Hypothalamus (tissue), 51 donors: Measurements from ENCODE around the gene FARP1.
A peak's percentile ranks its signal among the peaks of the same experiment; 100 is the strongest.

Experiments used
- DNase-seq, 51 donors: peaks; one replicate each; lab custom pipeline; 2025; lab: John Stamatoyannopoulos, UW

Gene FARP1

DNA sequence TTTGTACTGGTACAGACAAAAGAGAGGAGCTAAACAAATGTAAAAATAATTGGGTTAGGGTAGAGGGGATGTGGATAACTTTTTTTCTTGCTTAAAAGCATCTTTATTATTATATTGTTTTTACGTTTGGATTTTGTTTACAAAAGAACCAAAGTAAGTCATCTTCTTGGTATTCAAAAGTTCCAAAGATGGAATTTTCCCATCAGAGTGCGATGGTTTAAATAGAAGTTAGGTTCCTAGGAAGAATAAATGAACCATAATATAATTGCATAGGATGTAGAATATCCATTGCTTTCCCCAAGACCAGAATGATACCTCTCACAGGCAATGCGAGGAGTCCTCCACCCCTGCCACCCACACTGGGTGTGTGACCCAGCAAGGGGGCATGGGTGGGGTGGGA is 133.6 kb downstream of the FARP1 start:
- DNase-seq = no peak

DNA sequence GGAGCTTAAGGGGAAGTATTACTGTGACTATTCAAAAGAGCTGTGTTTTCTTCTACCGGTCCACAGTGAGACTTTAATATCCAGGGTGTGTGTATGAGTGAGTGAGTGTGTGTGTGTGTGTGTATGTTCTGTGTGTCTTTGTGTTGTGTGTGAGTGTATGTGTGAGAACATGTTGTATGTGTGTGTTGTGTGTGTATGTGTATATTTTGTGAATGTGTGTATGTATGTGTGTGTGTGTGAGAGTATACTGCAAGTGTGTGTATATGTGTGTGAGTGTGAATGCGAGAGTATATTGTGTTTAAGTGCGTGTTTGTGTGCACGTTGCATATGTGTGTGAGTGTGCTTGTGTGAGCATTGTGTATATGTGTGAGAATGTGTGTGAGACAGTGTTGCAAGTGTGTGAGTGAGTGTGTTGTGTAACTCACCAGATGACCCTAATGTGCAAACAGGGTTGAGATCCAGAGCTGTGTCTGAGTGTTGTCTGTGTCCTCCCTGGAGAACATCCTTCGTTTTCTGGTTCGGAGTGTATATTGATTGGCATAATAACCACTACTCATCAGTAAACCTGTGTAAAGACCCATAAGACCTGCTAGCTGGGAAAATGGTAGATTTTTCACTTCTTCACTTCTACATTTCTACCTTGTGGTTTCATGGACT is 135.3 kb downstream of the FARP1 start:
- no peak for DNase-seq

DNA sequence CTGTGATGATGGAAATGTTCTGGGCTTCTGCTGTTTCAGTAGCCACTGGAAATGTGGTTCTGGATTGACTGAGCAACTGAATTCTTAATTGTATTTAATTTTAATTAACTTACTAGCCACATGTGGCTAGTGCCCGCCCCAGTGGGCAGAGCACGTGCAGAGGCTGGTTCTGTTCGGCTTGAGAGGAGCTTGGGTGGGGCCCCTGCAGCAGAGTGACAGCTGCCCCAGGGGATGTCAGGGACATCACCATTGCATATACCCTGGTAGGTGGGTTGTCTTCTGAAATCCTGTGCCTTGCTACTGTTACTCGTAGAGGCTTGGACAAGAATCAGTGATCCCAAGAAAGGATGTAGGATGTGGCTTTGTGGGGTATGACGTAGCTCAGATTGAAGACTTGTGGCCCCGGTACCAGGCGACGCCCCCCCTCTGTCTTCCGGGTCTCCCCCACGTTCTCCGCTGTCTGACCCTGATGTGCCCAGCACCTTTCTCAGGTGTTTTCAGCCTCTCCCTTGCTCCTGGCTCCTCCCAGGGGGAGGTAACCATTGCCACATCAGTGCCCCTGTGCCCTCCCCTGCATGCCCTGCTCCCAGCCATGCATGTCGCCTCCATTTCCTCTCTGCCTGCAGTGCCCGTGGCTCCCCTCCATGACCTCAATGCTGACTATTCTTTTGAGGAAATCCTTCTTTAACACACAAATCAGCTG is 136.7 kb downstream of the FARP1 start:
- DNase-seq = no peak

DNA sequence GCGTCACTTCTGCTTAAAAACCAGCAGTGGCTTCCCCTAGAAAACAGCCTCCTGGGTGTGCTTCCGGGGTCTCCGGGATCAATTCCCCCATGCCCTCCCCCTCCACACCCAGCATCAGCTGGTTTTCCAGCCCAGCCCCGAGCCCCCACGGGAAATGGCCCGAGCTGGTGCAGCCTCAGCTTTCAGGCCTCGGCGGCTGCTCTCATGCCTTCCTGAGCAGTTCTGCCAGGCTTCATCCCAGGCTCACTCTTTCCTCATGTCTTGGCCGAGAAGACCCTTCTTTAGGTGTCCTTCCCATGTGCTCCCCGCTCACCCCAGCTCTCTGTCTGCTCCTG is 137.2 kb downstream of the FARP1 start:
- peak in 2 of 51 donors; percentile 3 to 14 for DNase-seq

DNA sequence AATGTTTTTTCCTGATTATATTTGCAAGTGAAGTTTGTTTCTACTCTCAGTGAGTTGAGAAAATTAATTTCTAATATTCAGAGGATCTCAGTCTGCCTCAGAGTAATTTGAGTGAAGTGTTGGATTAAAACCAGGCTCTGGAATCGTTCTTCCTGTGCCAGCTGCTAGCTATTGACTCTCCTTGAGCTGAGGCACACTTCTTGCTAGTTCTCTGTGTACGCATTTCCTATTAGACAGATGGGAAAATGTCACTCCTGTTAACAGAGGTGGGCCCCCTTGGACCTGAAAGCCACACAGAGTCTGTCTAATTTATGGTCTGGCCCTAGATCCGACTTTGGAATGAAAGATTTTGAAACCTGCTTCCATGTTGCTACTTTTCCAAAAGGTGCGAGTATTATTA is 141.8 kb downstream of the FARP1 start:
- no peak for DNase-seq

DNA sequence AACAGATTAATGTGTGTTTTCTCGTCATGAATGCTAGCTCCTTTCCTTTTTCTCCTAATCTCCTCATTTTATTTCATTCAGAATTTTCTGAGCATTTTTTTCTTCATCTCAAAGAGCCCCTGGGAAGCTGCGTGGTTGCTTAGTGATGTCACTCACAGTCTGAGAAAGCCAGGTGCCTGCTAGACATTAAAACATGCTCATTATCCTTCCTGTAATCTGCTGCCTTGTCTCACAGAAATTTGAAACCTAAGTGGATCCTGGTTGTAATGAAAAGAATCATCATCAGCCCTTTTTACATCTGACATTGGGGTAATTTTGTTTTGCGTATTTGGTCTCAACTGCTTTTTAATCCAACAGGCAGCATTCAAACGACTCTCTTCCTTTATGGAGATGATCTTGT is 142.4 kb downstream of the FARP1 start:
- no peak for DNase-seq

DNA sequence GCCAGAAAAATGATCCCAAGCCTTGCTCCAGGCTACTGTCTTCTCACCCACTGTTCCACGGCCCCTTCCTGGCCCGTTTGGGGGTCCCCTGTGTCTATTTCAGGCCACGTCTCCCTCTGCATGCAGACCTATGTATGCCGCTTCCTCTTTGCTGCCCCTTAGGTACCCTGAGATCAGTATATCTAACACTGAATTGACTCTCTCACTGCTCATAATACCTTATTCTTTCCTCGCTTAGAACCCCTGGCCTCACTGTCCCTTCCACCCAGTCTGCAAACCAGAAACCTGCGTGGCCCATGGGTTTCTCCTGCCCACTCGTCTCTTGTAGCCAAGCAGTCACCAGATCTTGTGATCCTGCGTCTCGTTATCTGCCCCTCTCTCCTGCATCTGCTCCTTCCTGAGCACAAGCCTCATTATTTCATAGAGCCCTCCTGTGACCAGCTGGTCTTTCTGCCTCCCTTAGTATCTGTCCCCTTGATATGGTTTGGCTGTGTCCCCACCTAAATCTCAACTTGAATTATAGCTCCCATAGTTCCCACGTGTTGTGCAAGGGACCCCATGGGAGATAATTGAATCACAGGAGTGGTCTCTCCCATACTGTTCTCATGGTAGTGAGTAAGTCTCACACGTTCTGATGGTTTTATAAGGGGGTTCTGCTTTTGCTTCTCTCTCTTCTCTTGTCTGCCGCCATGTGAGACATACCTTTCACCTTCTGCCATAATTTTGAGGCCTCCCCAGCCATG is 143.1 kb downstream of the FARP1 start:
- DNase-seq = no peak

DNA sequence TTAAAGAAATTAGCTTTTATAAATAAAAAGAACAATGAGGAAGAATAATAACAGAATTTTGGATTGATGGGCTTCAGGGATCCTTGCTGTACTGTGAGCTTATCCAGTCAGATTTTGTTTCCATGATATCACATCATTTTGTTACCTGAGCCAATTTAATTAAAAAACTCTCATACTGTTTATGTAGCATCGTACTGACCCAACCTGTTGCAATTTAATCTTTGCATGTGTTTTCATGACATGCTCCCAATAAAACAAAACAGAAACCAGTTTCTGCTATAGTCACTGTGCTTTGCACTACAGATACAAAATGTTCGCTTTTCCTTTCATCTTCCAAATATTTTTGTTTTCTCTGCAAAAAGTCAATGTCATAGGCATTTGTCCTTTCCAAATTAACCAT is 143.9 kb downstream of the FARP1 start:
- no peak for DNase-seq

DNA sequence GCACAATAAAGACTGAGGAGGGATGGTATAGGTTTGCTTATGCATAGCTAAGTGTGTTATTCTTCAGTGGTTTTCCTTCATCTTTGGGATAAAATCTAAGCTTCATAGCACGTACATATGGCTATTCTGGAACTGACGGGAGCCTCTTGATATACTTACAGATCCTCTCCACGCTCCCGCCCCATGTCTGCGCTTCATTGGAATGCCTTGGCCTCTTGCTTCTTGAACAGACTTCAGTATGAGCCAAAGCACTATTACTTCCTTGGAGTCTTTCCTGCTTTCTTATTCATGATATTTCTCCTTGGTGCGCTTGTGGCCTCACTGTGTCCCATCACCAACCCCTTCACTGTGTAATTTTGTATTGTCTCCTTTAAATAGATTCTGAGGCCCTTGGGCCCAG is 145.3 kb downstream of the FARP1 start:
- no peak for DNase-seq

DNA sequence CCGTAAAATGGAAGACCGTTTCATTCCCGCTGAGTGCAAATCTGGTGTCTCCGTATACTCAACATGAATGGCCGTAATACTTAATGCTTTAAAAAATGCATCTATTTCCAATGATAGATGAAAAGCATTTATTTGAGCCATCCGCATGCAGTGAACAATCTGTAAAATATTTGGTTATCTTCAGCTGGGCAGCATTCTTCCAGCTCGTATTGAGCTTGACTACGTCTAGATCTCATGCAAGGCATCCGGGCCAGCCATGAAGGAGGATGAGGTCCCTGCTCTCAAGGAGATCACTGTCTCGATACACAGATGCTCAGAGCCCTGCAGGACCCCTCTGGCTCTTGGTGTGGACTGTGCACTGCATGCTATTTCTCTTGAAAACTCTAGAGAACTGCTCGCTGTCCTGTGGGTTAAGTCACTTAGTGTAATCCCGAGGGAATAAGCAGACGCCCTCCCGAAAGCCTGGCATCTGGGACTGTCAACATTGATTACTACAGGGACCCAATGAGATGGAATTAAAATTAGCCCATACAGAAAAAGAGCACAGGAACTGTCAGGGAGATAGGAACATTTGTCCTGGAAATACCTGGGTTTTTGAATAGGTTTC is 146.5 kb downstream of the FARP1 start:
- DNase-seq = no peak

DNA sequence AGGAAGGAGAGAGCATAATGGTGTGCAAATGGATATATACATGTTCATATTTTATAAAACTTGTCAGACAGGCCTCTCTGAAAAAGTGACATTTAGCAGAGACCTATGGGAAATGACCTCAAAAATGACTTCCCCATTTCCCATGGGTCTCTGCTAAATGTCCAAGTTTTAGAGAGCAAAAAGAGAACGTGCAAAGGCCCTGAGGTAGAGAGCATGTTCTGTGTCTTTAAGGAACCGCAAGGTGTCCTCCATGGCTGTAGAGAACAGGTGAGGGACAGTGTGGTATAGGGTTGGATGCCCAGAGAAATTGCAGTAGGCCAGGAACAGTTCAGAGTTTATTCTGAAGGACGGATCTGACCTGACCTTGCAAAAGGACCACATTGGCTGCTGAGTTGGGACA is 147.4 kb downstream of the FARP1 start:
- no peak for DNase-seq

DNA sequence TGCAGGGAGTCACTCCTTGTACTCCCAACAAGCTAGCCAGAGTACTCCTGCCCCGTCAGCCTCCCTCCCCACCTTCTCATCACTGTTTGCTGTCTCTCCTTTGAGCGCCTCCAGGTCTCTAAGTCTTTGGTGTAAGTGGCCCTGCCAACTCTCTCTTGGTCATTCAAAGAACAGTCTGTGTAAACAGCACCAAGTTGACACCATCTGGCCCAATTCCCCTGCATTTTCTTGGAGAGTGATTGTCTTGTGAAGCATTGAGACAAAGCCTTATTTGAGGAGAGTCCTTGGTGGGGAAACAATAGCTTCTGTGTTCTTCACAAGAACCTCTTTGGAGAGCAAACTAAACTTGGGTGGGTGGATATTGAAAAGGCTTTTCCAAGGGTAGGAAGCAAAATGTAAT is 148.8 kb downstream of the FARP1 start:
- DNase-seq = peak in 8 of 51 donors; percentile 11 to 69 (median 37)

DNA sequence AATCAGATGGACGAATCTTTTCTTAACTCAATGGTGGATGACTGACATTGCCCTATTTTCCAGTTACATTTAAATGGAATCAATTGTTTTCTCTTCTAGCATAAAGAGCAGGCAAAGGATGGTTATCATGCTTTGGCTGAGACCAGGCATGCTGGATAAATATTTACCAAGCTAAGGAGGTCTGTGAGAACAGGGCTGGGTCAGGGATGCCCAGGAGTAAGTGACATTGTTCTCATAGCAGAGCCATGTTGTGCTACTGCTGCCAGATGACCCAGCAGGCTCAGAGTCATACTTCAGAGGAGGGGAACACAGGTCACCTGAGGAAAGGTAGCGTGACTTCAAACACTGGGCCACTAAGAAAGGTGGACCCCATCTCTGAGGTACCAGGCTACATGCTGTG is 150.2 kb downstream of the FARP1 start:
- no peak for DNase-seq

DNA sequence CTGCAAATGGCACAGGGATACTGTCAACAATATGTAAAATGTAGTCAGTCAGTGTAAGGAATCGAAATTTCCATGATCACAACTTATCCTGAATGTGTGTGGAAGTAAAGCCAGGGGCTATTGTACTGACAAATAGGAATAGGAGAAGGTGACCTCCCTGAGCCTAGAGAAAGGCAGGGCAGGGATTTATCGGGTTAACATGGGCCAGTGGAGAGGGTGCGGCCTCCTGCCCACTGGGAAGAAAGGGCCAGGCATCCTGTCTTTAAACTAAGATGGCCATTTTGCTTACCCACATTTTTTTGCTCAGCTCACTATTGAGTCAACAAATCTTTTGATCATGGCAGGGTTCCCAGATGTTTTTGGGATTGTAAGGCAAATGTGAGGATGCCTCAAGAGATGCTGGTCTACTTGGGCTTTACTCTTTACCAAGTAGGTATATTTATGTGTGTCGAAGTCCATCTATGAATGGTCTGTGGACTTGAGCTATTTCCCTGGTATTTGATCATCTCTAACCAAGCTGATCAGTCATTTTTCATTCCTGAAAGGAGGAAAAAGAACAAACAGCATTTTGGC is 150.8 kb downstream of the FARP1 start:
- DNase-seq = no peak

DNA sequence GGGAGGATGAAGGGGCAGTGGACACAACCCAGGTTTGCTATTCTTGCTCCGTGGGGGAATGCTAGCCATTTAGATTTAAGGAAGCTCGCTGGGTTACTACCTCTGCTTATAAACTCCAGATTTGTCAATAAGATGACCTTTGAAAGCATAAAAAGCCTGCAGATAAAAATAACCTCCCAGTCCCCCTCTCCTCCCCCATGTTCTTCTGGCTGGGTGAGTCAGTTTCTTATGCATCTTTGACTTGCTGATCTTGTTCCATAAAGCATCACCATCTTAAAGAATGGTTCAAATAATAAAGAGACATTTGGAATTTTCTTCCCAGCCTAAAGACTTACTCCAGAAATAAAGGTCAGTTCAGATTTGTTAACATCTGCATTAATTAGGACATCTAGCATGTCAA is 152.5 kb downstream of the FARP1 start:
- DNase-seq = no peak

DNA sequence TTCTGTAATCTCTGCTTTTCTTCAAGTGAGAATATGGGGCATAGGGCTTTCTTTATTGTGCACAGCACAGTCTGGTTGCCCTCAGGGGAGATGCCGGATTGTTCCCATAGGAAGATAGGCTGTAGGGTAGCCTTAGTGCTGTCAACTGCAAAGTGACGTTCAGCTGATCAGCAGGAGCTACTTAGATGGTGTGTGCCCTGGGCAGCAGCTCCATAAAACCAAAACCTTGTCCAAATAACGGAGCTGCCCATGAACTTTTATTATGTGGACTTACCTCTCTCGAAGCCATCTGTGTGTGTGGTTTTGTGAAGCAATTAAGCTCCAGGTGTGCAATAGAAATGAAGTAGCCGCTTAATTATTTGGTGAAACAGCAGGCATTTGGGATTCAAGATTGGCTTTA is 154.2 kb downstream of the FARP1 start:
- no peak for DNase-seq

DNA sequence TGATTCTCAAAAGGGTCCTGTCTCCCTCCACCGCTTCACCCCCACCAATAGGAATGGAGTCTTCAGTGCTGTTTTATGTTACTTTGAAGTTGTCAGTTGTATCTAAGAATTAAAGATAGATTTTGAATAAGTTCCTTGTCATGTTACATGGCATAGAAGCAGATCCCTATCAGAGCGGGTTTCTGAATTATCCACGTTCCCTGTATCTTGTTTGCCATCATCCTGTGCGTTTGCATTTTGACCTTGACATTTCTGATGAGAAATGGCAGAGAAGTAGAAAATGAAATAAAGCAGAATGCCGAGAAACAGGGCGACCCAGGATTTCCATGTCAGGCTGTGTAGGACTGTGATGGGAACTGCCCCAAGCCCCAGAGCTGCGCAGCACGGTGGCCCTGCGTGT is 154.9 kb downstream of the FARP1 start:
- DNase-seq = no peak

DNA sequence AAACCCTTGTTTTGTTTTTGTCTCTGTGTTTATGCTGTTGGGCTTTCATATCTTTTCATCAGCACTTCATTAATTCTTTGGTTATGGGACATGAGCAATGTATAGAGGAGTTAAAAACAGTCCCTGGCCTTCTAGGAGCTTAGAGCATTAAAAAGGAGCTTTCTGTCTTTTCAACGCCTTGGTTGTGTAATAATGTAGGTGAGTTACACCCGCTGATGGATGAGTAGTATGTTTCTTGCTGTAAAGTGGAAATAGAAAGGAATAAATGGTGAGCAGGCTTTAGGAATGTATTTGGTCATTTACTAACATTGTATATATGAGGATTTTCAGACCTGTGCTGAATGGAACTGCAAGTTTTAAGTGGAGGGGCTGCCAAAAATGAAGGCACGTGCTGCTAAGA is 155.7 kb downstream of the FARP1 start:
- DNase-seq = no peak

DNA sequence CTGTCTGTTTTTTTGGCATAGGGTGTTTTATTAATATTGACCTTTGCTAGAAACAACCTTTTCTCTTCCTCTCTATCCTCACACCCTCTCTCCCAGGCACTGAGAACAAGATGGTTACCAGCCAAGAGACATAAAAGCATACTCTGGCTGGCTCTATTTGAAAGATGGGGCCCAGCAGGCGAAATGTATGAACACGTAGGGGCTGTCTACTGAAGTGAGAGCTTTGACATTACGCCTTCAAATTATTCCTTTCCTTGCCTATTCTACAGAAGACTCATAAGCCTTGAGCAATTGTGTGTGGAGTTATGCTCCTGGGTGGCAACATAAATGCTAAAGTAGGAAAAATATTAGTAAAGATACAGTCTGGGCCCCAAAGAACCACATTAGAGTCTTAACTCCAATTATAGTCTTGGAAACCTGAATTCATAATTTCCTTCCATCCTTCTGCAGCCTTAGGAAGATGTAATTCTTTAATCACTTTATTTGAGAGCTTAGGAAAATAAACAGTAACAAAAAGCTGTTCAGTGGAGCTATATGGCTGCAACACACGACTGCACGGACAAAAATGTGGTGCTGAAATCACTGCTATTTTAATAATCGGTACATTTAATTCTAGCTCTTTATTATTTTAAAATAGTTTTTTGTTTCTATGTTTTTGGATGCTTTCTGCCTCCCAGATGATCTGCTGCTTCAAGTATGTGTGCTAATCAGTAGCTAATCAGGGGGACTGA is 156.5 kb downstream of the FARP1 start:
- DNase-seq = no peak

DNA sequence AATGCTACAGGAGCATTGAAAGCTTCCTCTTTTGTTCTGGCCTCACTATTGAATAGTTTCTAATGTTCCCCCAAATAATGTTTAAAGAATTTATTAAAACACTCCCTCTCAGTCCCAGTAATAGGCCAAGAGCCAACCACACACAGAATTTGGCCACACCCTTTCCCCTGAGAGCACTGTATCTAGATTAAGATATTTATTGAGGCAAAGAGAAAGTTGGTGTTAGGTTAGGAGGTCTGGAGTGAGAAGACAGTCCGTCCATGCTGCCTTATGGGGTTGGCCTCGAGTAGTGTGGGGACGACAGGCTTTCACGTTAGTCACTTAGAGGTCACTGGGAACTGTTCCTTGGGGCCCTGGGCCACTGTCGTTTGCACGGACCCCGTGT is 157.1 kb downstream of the FARP1 start:
- no peak for DNase-seq
